Thyroid gland (tissue), 4 donors: ENCODE data around the gene CTIF. TPM values are rescaled to one million over a fixed set of nuclear protein-coding genes. Genes with fewer than 3 reads are reported as not detected.

Source experiments
- DNase-seq, 2 donors: peaks; one replicate each; pipeline ENCODE4 v3.0.0-alpha.2; 2019
- H3K27ac ChIP-seq, 3 donors: fragments of 200-600 bp; sonication (generic); 1 replicate in 2 of 3; 2 replicates in 1 of 3; pipeline ENCODE4 v1.5.1; 2016 to 2019; ENCODE audit warnings: mild to moderate bottlenecking in 1 of 3, moderate library complexity in 1 of 3
- H3K27me3 ChIP-seq: fragments of 200-600 bp; sonication (generic); one replicate; pipeline ENCODE4 v1.5.1; 2019
- H3K36me3 ChIP-seq, 2 donors: fragments of 200-600 bp; sonication (generic); one replicate each; pipeline ENCODE4 v1.5.1; 2016 to 2019
- H3K4me1 ChIP-seq, 2 donors: fragments of 200-600 bp; sonication (generic); one replicate each; pipeline ENCODE4 v1.5.1; 2017 to 2019
- H3K4me3 ChIP-seq, 3 donors: fragments of 200-600 bp; sonication (generic); replicated peaks in 1 of 3; 1 replicate in 2 of 3; 2 replicates in 1 of 3; pipeline ENCODE4 v1.5.1; 2016; ENCODE audit warnings: mild to moderate bottlenecking in 1 of 3
- H3K9me3 ChIP-seq: fragments of 200-600 bp; sonication (generic); one replicate; pipeline ENCODE4 v1.5.1; 2017
- CTCF ChIP-seq, 6 experiments: fragments of 200-600 bp in 3 of 6; fragments of 450-650 bp in 3 of 6; sonication (generic) in 3 of 6; IDR thresholded peaks; one replicate each; pipeline ENCODE4 v1.5.1; 2016 to 2019; ENCODE audit warnings: antibody characterized with exemption in 6 of 6, mild to moderate bottlenecking in 2 of 6, inconsistent platforms in 1 of 6, moderate library complexity in 1 of 6
- POLR2A ChIP-seq, 2 donors: fragments of 450-650 bp; IDR thresholded peaks; one replicate each; pipeline ENCODE4 v1.6.1; 2017; ENCODE audit warnings: antibody characterized with exemption in 2 of 2, mild to moderate bottlenecking in 2 of 2, moderate library complexity in 1 of 2
- WGBS, 2 donors: methylation state at CpG; one replicate each; pipeline ENCODE4 v1.1.5; 2017; 5-methylcytosine and 5-hydroxymethylcytosine counted together
- intact Hi-C: fragments of 100-400 bp; cut with DNase I; formaldehyde crosslinking; loops from one replicate; pipeline ENCODE4 v1.15.1; 2023
- total RNA-seq, 4 donors: library from RNA; depleted of rRNA; stranded (reverse); fragments of >200 nt; gene quantifications; one replicate each; pipeline ENCODE4 v1.2.3, GENCODE V29; 2016

The CTIF gene
- total RNA-seq, 4 donors from 2014 or later: 18.7 to 29.8 (median 23.6) TPM

DNA sequence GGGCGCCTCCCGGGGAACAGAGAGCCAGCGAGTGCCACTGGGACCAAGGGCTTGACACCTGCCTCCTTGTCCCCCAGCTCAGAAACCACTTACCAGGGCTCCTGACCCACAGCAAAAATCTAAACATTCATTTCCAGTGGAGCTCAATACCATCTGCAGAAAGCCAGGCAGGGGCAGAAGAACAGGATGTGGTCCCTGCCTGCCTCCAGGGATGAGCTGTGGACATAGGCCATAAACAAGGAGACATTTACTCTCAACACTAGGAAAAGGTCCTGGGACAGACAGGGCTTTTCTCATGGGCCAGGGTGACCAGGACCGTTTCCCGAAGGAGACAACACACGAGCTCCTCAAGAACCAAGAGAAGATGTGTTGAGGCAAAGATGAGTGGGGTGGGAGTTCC lies 203.0 kb downstream of the CTIF start:
- Histone ChIP-seq H3K27me3 (no peaks in the 10 kb centered on the region), H3K36me3 (no peaks in the 10 kb centered on the region), H3K4me3 (no peak overlapping the region), H3K9me3 (no peaks in the 10 kb centered on the region), H3K4me1 (peaks cover 0 to 34% of the 10 kb centered on the region in 2 donors), H3K27ac (no peak overlapping the region)
- TF ChIP-seq CTCF (IDR thresholded peaks at IDR 0.05) (no peak), POLR2A (IDR thresholded peaks at IDR 0.05) (no peak)
- WGBS, 2 donors: 82 to 91% methylated on average over 6 of the region's 6 CpGs
- DNase-seq: no peak
- intact Hi-C loops: no loop called here

DNA sequence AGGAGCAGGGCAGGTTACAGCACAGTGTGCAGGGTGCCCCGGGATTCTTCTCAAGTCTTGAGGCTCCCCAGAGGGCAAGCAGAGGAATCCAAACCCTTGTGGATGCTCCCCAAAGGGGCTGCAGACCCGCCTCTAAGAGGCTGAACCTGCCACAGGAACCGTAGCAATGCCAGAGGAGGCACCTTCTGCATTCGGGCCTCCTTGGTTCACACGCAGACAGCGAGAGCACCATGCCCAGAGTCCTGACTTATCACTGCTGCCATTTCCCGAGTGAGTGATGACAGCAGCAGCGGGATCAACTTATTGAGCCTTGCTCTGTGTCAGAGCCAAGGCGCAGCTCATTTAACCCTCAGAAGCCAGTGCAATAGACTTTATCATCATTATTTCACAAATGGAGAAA lies 203.5 kb downstream of the CTIF start:
- Histone ChIP-seq H3K4me1 (peaks cover 0 to 34% of the 10 kb centered on the region in 2 donors), H3K27ac (no peak overlapping the region), H3K36me3 (no peaks in the 10 kb centered on the region), H3K9me3 (no peaks in the 10 kb centered on the region), H3K27me3 (no peaks in the 10 kb centered on the region), H3K4me3 (no peak overlapping the region)
- TF ChIP-seq CTCF (IDR thresholded peaks at IDR 0.05) (no peak), POLR2A (IDR thresholded peaks at IDR 0.05) (no peak)
- intact Hi-C loops: no loop called here
- DNase-seq: no peak
- WGBS, 2 donors: 89 to 93% methylated on average over 9 of the region's 9 CpGs

DNA sequence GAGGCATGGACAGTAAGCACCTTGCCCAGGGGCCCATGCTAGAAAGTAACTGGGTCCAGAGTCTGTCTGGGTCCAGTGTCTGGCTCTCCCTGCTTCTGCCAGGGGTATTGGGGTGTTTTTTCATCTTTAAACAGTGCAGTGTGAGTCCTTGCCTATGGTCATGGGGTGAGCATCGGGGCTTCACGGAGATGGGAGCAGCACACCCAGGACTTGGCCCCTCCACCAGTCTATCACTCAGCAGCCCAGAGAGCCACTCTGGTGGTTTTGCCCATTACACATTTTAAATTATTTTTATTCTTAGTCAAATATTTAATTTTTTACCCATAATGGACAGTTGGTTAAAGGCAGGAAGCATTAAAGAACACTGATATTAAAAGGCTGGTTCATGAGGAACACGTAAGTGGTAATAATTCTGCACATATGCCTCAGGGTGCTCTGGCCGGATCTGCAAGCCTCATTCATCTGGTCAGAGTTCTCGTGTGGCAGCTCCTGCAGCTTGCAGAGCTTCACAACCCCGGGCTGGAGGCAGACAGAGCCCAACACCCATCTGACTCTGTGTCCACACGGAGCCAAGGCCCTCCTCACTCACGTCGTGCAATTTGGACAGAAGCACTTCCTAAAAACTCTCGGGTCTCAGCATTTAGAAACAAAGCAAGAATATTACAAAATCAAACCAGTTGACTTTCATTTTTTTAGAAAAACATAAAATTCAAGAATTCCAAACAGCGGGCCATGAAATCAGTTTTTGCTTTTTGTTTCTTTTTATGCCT lies 204.1 kb downstream of the CTIF start:
- Histone ChIP-seq H3K36me3 (no peaks in the 10 kb centered on the region), H3K27me3 (no peaks in the 10 kb centered on the region), H3K9me3 (no peaks in the 10 kb centered on the region), H3K27ac (no peak overlapping the region), H3K4me1 (peaks cover 0 to 34% of the 10 kb centered on the region in 2 donors), H3K4me3 (no peak overlapping the region)
- DNase-seq: peak; percentile 20 to 36
- intact Hi-C loops: no loop called here
- TF ChIP-seq CTCF (IDR thresholded peaks at IDR 0.05) (no peak), POLR2A (IDR thresholded peaks at IDR 0.05) (no peak)
- 62 to 70% methylated on average over 11 of the region's 11 CpGs for WGBS, 2 donors

DNA sequence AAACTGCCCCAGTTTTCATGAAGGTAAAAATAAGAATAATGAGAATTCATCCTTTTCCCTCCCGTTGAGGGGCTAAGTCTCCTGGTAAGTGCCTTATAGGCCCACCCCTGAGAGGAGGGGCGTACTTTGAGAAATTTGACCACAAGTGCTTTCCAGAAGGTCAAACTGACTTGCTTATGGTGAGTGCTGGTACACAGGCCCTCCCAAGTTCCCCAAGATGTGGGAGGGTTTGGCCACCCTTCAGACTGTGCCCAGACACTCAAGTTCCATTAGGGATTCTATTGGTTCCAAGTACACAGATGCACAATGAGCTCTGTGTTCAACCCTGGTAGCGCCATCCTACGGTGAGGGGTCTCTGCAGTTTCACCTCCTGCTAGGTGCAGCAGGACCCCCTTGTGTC lies 205.1 kb downstream of the CTIF start:
- WGBS, 2 donors: 78 to 81% methylated on average over 4 of the region's 4 CpGs
- no peak for DNase-seq
- intact Hi-C loops: no loop called here

More for the DNA sequence above, 205.1 kb downstream of the CTIF start:
- no peak overlapping the region for H3K4me3 ChIP-seq
- H3K27me3 ChIP-seq: no peaks in the 10 kb centered on the region
- H3K4me1 ChIP-seq: peaks cover 0 to 34% of the 10 kb centered on the region in 2 donors
- H3K36me3 ChIP-seq: no peaks in the 10 kb centered on the region
- H3K27ac ChIP-seq: peak overlapping the region in 1 of 3 donors; percentile 47
- TF ChIP-seq POLR2A (IDR thresholded peaks at IDR 0.05) (no peak), CTCF (IDR thresholded peaks at IDR 0.05) (no peak)
- H3K9me3 ChIP-seq: no peaks in the 10 kb centered on the region
